ENCODE measurements around the gene SPPL2A. TPM values are rescaled to one million over a fixed set of nuclear protein-coding genes. Genes with fewer than 3 reads are reported as not detected.
A peak's percentile ranks its signal among the peaks of the same experiment; 100 is the strongest.

SPPL2A gene
- total and polyA plus RNA-seq, 12 donors = 20.1 to 152 (median 95.3) TPM

GRCh38 chr15:50751394-50751793, 14.1 kb downstream of the SPPL2A start:
- 87 to 88% methylated on average over 2 of the region's 2 CpGs for WGBS, 2 donors
- H3K4me1 ChIP-seq = peaks cover 5 to 45% (median 42%) of the 10 kb centered on the region in 9 donors
- ATAC-seq (no peak), DNase-seq (no peak)
- no peak overlapping the region for H3K4me3 ChIP-seq
- no peak overlapping the region for H3K27ac ChIP-seq
- H3K9me3 ChIP-seq = no peaks in the 10 kb centered on the region
- intact Hi-C loops (cut with DNase I) = loop anchor here in 1 of 10 donors (10.0 kb wide), 1 partner anchor 67 kb away; the partner anchor contains the start of gene TRPM7
- no peaks in the 10 kb centered on the region for H3K27me3 ChIP-seq
- peaks cover 0 to 41% (median 7%) of the 10 kb centered on the region in 9 donors for H3K36me3 ChIP-seq
- TF ChIP-seq CTCF (IDR thresholded peaks at IDR 0.05) = no peak

- WGBS, 2 donors = 75 to 77% methylated on average over 6 of the region's 6 CpGs
- intact Hi-C loops (cut with DNase I) = loop anchor here in 1 of 10 donors (10.0 kb wide), 1 partner anchor 65 kb away; the partner anchor contains the start of gene TRPM7
These were observed 15.2 kb downstream of the SPPL2A start for GRCh38 chr15:50750227-50750705.

GRCh38 chr15:50747523-50747922, 18.0 kb downstream of the SPPL2A start:
- intact Hi-C loops (cut with DNase I) = no loop called here
- Histone ChIP-seq H3K4me1 (peaks cover 5 to 32% (median 24%) of the 10 kb centered on the region in 9 donors), H3K27ac (no peak overlapping the region), H3K36me3 (peaks cover 0 to 80% (median 25%) of the 10 kb centered on the region in 9 donors), H3K27me3 (no peaks in the 10 kb centered on the region), H3K4me3 (no peak overlapping the region), H3K9me3 (no peaks in the 10 kb centered on the region)
- no peak for TF ChIP-seq CTCF (IDR thresholded peaks at IDR 0.05)
- WGBS, 2 donors = 72 to 78% methylated on average over 2 of the region's 2 CpGs
- no peak for ATAC-seq
- DNase-seq = no peak

More at GRCh38 chr15:50750227-50750705, 15.2 kb downstream of the SPPL2A start:
- H3K27ac ChIP-seq = peak overlapping the region in 3 of 10 donors; percentile 16 to 38 (median 29)
- peaks cover 0 to 52% (median 14%) of the 10 kb centered on the region in 9 donors for H3K36me3 ChIP-seq
- no peak for ATAC-seq
- DNase-seq = no peak
- H3K9me3 ChIP-seq = no peaks in the 10 kb centered on the region
- H3K4me3 ChIP-seq = no peak overlapping the region
- H3K4me1 ChIP-seq = peaks cover 5 to 45% (median 42%) of the 10 kb centered on the region in 9 donors
- H3K27me3 ChIP-seq = no peaks in the 10 kb centered on the region
- TF ChIP-seq CTCF (IDR thresholded peaks at IDR 0.05) = no peak

- Histone ChIP-seq H3K27me3 (no peaks in the 10 kb centered on the region), H3K27ac (no peak overlapping the region), H3K36me3 (peaks cover 0 to 100% (median 28%) of the 10 kb centered on the region in 9 donors), H3K4me3 (no peak overlapping the region), H3K4me1 (peaks cover 0 to 7% (median 4%) of the 10 kb centered on the region in 9 donors), H3K9me3 (no peaks in the 10 kb centered on the region)
- no peak for ATAC-seq
- TF ChIP-seq CTCF (IDR thresholded peaks at IDR 0.05) = no peak
- intact Hi-C loops (cut with DNase I) = no loop called here
- DNase-seq = no peak
- 82 to 83% methylated on average over 1 of the region's 1 CpG for WGBS, 2 donors
These were observed 20.9 kb downstream of the SPPL2A start for GRCh38 chr15:50744601-50745000.
